ENCODE results near the gene TGFB2.

Gene TGFB2

GRCh38 chr1:218482683-218483082 lies 137.5 kb downstream of the TGFB2 start:
- Histone ChIP-seq H3K18ac (ENCODE audit: low read length) (no peak overlapping the region), H2BK120ac (ENCODE audit: insufficient read depth, low read length, poor library complexity) (no peak overlapping the region), H2AK5ac (ENCODE audit: low read length) (no peak overlapping the region), H3K4me2 (ENCODE audit: low read length) (no peak overlapping the region), H2BK12ac (ENCODE audit: low read length) (no peak overlapping the region), H3K4ac (ENCODE audit: low read depth, low read length) (no peak overlapping the region), H3K27me3 (ENCODE audit: insufficient read depth, low read length) (no peaks in the 10 kb centered on the region), H3K9ac (ENCODE audit: low read length) (no peak overlapping the region), H2BK5ac (ENCODE audit: low read depth, low read length, poor library complexity) (no peak overlapping the region), H3K4me3 (ENCODE audit: low read depth, low read length) (no peak overlapping the region), H3K36me3 (ENCODE audit: control insufficient read depth in 1 of 2, insufficient read depth in 2 of 2, low read length in 2 of 2) (no peaks in the 10 kb centered on the region), H3K79me2 (ENCODE audit: control insufficient read depth, insufficient read depth, low read length, poor library complexity) (no peaks in the 10 kb centered on the region), H3K79me1 (ENCODE audit: low read length) (peaks cover 12% of the 10 kb centered on the region), H3K4me1 (ENCODE audit: control insufficient read depth in 1 of 2, insufficient read depth in 2 of 2, low read length in 2 of 2) (peaks cover 0 to 3% of the 10 kb centered on the region in 2 experiments), H4K12ac (ENCODE audit: low read depth, low read length) (no peak overlapping the region), H3K14ac (ENCODE audit: low read length) (no peak overlapping the region), H3K27ac (ENCODE audit: low read depth, low read length) (no peak overlapping the region), H3K23ac (ENCODE audit: low read length) (no peak overlapping the region), H2AFZ (ENCODE audit: insufficient read depth, low read length, poor library complexity) (no peak overlapping the region), H4K91ac (ENCODE audit: low read depth, low read length) (no peak overlapping the region), H4K8ac (ENCODE audit: low read depth, low read length) (no peak overlapping the region), H3K9me3 (ENCODE audit: insufficient read depth, low read depth, low read length) (no peaks in the 10 kb centered on the region)
- DNase-seq: peak in 1 of 2 donors; percentile 58
- no CpG with 5 or more reads among the region's 5 CpGs for WGBS (ENCODE audit: extremely low coverage, insufficient coverage, insufficient read length)

- Histone ChIP-seq H3K27ac (ENCODE audit: low read depth, low read length) (no peak overlapping the region), H3K4me1 (ENCODE audit: control insufficient read depth in 1 of 2, insufficient read depth in 2 of 2, low read length in 2 of 2) (peaks cover 2% of the 10 kb centered on the region in 2 experiments), H2AK5ac (ENCODE audit: low read length) (no peak overlapping the region), H2BK120ac (ENCODE audit: insufficient read depth, low read length, poor library complexity) (no peak overlapping the region), H3K18ac (ENCODE audit: low read length) (no peak overlapping the region), H3K4ac (ENCODE audit: low read depth, low read length) (no peak overlapping the region), H3K27me3 (ENCODE audit: insufficient read depth, low read length) (no peaks in the 10 kb centered on the region), H3K23ac (ENCODE audit: low read length) (no peak overlapping the region), H3K36me3 (ENCODE audit: control insufficient read depth in 1 of 2, insufficient read depth in 2 of 2, low read length in 2 of 2) (no peaks in the 10 kb centered on the region), H3K4me2 (ENCODE audit: low read length) (no peak overlapping the region), H4K91ac (ENCODE audit: low read depth, low read length) (no peak overlapping the region), H3K4me3 (ENCODE audit: low read depth, low read length) (no peak overlapping the region), H3K79me1 (ENCODE audit: low read length) (peaks cover 15% of the 10 kb centered on the region), H2BK5ac (ENCODE audit: low read depth, low read length, poor library complexity) (no peak overlapping the region), H3K9me3 (ENCODE audit: insufficient read depth, low read depth, low read length) (no peaks in the 10 kb centered on the region), H4K12ac (ENCODE audit: low read depth, low read length) (no peak overlapping the region), H2AFZ (ENCODE audit: insufficient read depth, low read length, poor library complexity) (no peak overlapping the region), H4K8ac (ENCODE audit: low read depth, low read length) (no peak overlapping the region), H3K79me2 (ENCODE audit: control insufficient read depth, insufficient read depth, low read length, poor library complexity) (no peaks in the 10 kb centered on the region), H3K9ac (ENCODE audit: low read length) (no peak overlapping the region), H3K14ac (ENCODE audit: low read length) (no peak overlapping the region), H2BK12ac (ENCODE audit: low read length) (no peak overlapping the region)
- WGBS (ENCODE audit: extremely low coverage, insufficient coverage, insufficient read length): no CpG with 5 or more reads among the region's 2 CpGs
- peak in 1 of 2 donors; percentile 33 for DNase-seq
These were observed 140.2 kb downstream of the TGFB2 start for GRCh38 chr1:218485241-218485928.

GRCh38 chr1:218488531-218488930 lies 143.4 kb downstream of the TGFB2 start:
- Histone ChIP-seq H2AK5ac (ENCODE audit: low read length) (no peak overlapping the region), H3K79me2 (ENCODE audit: control insufficient read depth, insufficient read depth, low read length, poor library complexity) (peaks cover 3% of the 10 kb centered on the region), H3K9ac (ENCODE audit: low read length) (no peak overlapping the region), H4K8ac (ENCODE audit: low read depth, low read length) (no peak overlapping the region), H4K91ac (ENCODE audit: low read depth, low read length) (no peak overlapping the region), H3K27me3 (ENCODE audit: insufficient read depth, low read length) (no peaks in the 10 kb centered on the region), H3K36me3 (ENCODE audit: control insufficient read depth in 1 of 2, insufficient read depth in 2 of 2, low read length in 2 of 2) (no peaks in the 10 kb centered on the region), H3K79me1 (ENCODE audit: low read length) (peaks cover 25% of the 10 kb centered on the region), H3K4me3 (ENCODE audit: low read depth, low read length) (no peak overlapping the region), H3K23ac (ENCODE audit: low read length) (no peak overlapping the region), H3K4me2 (ENCODE audit: low read length) (no peak overlapping the region), H4K12ac (ENCODE audit: low read depth, low read length) (no peak overlapping the region), H3K4me1 (ENCODE audit: control insufficient read depth in 1 of 2, insufficient read depth in 2 of 2, low read length in 2 of 2) (peaks cover 2 to 6% of the 10 kb centered on the region in 2 experiments), H3K14ac (ENCODE audit: low read length) (no peak overlapping the region), H3K4ac (ENCODE audit: low read depth, low read length) (no peak overlapping the region), H2BK120ac (ENCODE audit: insufficient read depth, low read length, poor library complexity) (no peak overlapping the region), H2BK5ac (ENCODE audit: low read depth, low read length, poor library complexity) (no peak overlapping the region), H2AFZ (ENCODE audit: insufficient read depth, low read length, poor library complexity) (no peak overlapping the region), H3K18ac (ENCODE audit: low read length) (no peak overlapping the region), H3K9me3 (ENCODE audit: insufficient read depth, low read depth, low read length) (no peaks in the 10 kb centered on the region), H2BK12ac (ENCODE audit: low read length) (no peak overlapping the region), H3K27ac (ENCODE audit: low read depth, low read length) (peak overlapping the region; percentile 72)
- no peak for DNase-seq
- WGBS (ENCODE audit: extremely low coverage, insufficient coverage, insufficient read length): no CpG with 5 or more reads among the region's 3 CpGs

GRCh38 chr1:218488986-218489385 lies 143.8 kb downstream of the TGFB2 start:
- Histone ChIP-seq H3K4me3 (ENCODE audit: low read depth, low read length) (no peak overlapping the region), H3K79me1 (ENCODE audit: low read length) (peaks cover 25% of the 10 kb centered on the region), H3K14ac (ENCODE audit: low read length) (no peak overlapping the region), H3K27me3 (ENCODE audit: insufficient read depth, low read length) (no peaks in the 10 kb centered on the region), H2AK5ac (ENCODE audit: low read length) (no peak overlapping the region), H2BK5ac (ENCODE audit: low read depth, low read length, poor library complexity) (no peak overlapping the region), H3K9ac (ENCODE audit: low read length) (no peak overlapping the region), H2BK120ac (ENCODE audit: insufficient read depth, low read length, poor library complexity) (no peak overlapping the region), H4K12ac (ENCODE audit: low read depth, low read length) (no peak overlapping the region), H3K4ac (ENCODE audit: low read depth, low read length) (no peak overlapping the region), H3K79me2 (ENCODE audit: control insufficient read depth, insufficient read depth, low read length, poor library complexity) (peaks cover 3% of the 10 kb centered on the region), H3K36me3 (ENCODE audit: control insufficient read depth in 1 of 2, insufficient read depth in 2 of 2, low read length in 2 of 2) (no peaks in the 10 kb centered on the region), H3K23ac (ENCODE audit: low read length) (no peak overlapping the region), H3K27ac (ENCODE audit: low read depth, low read length) (peak overlapping the region; percentile 72), H3K4me1 (ENCODE audit: control insufficient read depth in 1 of 2, insufficient read depth in 2 of 2, low read length in 2 of 2) (peaks cover 2 to 6% of the 10 kb centered on the region in 2 experiments), H2AFZ (ENCODE audit: insufficient read depth, low read length, poor library complexity) (no peak overlapping the region), H2BK12ac (ENCODE audit: low read length) (no peak overlapping the region), H3K9me3 (ENCODE audit: insufficient read depth, low read depth, low read length) (no peaks in the 10 kb centered on the region), H3K18ac (ENCODE audit: low read length) (no peak overlapping the region), H4K91ac (ENCODE audit: low read depth, low read length) (no peak overlapping the region), H4K8ac (ENCODE audit: low read depth, low read length) (no peak overlapping the region), H3K4me2 (ENCODE audit: low read length) (no peak overlapping the region)
- DNase-seq: peak; percentile 55 to 83
- no CpG with 5 or more reads among the region's 3 CpGs for WGBS (ENCODE audit: extremely low coverage, insufficient coverage, insufficient read length)

Data from trophoblast cell (in vitro differentiated cells and primary cell).